EH (cell line): ENCODE results near the gene CCDC89.

Experiments
- DNase-seq: peaks from one replicate; pipeline ENCODE4 v3.0.0-alpha.2; 2015; ENCODE audit warnings: low read depth

CCDC89 gene

DNA sequence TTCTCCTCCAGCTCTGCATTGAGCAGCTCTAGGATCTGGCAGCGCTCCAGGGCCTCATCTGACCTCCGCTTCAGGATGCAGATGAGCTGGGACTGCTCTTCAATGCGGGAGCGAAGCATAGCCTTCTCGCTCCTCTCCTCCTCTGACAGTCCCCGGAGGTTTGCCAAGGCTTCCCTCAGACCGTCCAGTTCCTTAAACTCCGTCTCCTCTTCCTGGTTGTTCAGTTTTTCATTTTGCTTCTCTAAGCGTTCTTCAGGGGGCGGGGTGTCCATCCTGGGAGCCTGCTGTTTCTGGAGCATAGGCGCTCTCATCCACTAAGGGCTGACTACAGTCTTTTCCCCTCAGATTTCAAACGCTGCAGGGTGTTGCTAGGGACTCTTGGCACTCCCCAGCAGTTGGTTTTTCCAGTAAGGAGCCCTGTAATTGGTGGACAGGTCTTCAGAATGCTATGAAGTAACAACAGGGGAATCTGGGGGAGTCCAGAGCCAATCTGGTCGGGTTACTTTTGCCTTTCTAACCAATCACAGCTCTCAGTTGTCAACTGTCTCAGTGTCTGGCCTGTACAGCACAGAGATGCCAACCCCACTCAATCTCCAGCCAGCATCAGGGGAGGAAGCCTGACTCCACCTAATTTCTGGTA is at the start of gene CCDC89:
Gene CCDC89, minus strand, starts transcription at position 376 of the 640 bp plus-strand sequence. Its CDS starts 65 bp downstream, at position 311.
- DNase-seq, result peak; percentile 62

DNA sequence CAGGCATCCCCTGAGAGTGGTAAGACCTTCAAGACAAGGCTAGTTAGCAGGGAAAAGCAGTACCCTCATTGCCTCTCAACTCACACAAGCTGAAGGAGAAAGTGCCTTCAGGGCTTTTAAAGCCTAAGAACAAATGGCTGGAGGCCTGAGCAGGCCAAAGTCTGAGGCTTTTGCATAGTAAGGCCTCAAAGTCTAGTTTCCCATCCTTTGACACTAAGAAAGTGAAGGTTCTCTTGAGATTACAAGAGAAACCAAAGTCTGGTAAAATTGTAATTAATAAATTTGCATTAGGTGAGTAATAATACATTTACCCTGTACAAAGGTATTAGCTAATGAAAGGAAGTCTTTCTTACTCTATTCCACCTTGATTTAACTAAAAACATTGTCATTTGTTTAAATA is 47.0 kb upstream of the CCDC89 start:
- DNase-seq, result no peak

DNA sequence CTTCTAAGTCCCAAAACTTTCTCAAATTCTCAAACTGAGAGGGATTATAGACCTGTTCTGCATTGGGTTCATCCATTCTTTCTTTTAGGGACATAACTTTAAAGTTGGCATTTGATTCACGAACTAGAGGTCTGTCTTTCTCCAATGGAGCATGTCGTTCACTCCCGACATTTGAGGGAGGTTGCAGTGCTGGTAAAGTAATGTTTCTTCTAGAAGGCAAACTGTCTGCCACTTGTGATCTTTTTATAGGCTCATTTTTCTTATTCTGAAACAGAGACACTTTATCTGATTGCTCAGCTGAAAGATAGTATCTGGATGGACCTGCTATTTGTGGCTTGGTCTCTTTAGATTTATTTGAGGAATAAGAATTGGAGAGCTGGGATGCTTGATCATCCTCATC is 40.4 kb upstream of the CCDC89 start:
- no peak for DNase-seq

GRCh38 chr11:85725510-85726258 is 39.7 kb upstream of the CCDC89 start:
- peak; percentile 95 for DNase-seq

DNA sequence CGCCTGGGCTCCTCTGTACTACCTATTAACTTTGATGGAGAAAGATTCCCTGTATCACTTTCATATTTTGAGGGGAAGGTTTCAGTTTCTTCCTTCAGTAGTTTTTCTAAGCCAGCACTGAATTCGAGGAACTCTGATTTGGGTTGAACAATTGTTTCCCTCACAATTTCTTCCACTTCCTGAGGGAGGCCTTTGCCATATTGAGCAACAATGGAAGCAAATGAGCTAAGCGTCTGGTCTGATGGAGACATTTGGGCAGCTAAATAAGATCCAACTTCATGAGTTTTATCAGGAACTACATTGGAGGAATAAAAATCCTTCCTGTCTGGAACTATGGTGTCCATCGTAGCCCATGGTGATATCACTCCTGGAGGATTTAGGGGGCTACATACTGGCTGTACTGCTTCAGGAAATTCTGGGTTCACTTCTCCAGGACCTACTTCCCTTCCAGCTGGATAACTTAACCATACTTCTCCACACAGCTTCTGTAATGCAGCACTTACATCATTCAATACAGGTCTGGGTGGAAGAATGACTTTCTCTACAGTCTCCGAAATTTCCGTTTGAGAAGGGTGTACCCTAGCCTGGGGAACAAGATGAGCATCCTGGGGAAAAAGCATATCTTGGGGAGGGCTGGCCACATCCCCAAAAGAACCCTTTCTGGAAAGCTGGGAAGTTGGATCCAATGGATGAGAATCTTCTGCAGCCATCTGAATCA is 38.9 kb upstream of the CCDC89 start:
- DNase-seq, result no peak

DNA sequence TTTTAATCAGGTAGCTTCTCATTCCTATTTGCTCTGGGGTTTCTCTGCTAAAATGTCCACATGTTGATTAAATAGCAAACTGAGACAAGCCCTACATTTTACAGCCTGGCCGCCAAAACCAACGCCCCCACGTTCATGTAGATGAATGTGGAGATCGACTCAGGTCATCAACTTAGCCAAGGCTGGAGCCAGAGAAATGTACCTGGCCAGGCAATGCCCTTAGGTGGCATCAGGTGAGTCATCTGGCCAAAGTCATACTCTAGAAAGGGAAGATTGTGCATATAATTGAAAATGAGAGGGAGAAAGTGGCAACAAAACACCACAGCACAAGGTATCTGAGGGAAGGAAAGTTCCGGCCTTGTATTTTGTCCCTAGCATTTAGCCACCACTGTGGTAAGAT is 37.1 kb upstream of the CCDC89 start:
- no peak for DNase-seq

DNA sequence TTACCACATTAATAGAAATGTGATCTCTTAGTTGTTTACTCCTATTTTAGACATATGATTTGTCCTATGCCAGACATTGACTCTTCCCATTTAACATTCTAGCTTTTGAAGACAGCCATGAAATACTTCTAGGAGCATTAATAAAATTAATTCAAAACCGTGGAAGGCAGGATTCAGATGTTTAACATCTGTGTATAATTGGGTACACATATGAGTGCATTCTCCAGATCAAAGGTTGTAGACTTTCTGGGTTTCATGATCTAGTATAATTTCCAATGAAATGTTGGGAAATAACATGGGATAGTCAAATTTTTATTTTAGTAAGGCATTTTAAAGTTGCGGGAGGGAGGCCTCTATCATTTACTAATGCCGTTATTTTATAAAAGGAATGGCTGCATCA is 35.2 kb upstream of the CCDC89 start:
- DNase-seq, result no peak

DNA sequence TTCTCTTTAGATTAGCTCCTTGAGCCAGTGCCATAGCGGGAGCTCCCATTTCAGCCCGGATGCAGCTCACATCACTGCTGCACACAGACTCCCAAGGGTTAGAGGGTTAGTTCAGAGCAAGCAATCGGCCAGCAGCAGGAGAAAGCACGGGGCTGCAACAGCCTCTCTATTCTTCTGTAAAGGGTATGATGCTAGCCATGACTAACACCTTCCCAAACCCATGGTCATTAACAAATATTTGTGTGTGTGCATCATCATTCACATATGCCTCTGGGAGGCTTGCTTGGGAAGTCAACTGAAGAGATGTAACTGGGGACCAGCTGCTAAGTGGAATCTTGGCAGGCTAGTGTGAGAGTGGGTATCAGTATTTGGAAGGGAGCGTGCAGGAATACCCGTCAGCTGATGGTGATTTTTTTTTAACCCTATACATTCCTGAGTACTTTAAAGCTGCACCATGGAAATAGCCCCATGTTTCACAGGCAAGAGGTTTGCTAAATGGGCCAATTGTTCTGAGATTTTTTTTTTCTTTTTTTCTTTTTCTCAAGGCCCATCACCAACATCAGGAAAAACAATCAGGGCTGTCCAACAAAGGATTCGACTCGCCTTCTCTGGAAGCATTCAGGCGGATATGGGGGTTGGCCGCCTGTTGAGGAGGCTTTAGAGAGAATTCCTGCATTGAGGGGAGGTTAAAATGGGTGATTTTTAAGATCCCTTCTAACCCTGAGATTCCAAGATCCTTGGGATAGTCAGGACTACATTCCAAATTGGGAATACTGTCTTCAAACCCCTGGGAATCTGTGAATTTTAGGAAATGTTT is 33.2 kb upstream of the CCDC89 start:
- DNase-seq, result peak; percentile 100

DNA sequence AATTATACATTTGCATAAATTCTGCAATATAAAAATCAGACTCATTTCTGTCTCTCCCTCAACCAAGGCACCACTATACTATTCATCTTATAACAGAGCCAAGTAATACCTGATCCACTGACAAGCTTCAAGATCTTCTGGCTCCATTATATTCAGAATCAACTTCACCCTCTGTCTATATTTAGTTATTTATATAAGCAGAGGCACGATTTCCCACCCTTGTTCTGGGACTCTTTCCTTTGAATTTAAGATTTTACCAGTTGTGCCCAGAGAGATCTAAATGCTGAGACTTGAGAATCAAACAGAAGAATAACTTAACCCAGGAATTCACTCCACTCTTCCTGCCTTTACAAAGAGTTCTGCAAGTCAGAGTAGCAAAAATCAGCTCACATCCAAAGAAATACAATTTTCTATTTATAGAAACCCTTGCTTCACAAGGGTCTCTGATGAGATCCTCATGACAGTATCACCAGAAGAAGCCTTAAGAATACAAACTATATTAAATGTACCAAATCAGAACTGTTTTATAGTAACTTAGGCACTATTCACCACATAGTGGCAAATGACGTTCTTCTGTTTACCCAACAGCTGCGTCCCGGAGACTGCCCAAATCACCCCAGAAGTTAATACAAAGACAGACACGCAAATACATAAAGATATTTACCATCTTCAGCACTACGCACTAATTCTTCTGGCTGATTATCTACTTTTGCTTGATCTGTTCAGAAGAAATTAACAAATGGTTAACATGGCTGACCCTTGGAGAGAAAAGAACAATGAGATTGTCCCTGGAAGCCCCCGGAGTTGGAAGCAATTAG is 32.3 kb upstream of the CCDC89 start:
- no peak for DNase-seq

- DNase-seq, result no peak
Observed at GRCh38 chr11:85717429-85717828, 31.4 kb upstream of the CCDC89 start.

DNA sequence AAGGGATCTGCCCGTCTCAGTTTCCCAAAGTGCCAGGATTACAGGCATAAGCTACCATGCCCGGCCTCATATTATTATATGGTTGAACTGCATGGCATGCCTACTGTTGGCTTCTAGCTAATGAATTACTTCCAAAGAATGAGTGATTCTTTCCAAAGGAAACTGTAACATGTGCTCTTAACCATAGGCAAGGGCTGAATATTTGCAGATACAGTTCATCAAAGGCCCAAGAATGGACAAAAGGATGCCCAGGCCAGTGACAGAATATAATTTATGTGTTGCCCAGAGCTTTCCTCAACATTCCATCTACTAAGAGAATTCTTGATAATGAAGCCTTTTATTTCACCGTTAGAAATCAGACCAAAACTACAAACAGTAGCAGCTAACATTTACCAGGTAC is 27.0 kb upstream of the CCDC89 start:
- DNase-seq, result peak; percentile 49

DNA sequence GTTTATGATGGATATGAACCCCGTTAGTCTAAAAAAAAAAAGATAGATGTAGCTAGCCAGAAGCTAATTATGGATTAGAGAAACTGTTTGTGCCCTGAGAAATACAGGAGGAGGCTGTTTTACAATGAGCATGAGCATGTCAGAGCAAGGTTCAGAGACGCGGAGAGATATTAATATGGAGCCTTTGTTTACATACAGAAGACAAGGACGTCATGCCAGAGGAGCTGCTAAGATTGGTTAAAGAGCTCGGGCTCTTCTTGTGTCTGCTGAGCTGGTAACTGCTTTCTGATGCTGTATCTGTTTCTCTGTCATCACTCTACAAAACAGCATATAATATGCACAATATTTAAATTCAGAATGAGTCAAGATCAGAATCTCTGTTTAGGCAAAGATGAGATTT is 24.9 kb upstream of the CCDC89 start:
- DNase-seq, result no peak

GRCh38 chr11:85709941-85710702 is 24.1 kb upstream of the CCDC89 start:
- no peak for DNase-seq

DNA sequence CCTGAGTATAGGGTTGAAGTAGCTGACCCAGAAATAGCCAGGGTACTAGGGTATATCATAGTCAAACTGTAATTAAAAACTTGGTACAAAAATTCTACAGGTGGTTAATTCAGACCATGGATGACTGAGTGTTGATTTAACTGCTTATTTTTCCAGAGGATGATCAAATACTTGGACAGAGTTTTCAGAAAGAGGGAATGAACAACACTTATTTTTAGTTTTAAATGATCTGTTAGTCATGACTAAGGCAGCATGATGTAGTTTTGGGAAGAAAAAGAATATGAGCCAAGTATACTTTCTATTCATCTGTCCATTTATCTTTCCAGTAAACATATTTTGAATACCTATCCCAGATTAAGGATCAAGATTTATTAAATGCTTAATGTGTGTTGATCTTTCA is 19.8 kb upstream of the CCDC89 start:
- DNase-seq, result peak; percentile 70

DNA sequence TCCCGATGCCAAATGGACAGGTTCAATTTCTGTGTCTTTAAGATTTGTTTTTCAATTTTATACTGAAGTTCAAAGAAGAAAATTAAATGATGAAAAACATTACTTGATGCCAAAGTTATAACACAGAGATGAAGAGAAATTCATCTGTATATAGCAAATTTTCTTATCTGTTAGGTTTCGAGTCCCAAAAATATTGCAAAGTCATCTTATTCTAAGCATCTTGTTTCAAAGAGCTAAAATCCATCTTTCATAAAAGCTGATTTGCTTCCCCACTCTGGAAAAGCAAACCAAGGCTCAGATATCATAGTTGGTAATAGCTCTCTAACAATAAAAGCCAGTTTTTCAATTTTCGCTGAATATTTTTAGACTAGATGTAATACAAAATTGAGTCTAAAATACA is 19.0 kb upstream of the CCDC89 start:
- no peak for DNase-seq

DNA sequence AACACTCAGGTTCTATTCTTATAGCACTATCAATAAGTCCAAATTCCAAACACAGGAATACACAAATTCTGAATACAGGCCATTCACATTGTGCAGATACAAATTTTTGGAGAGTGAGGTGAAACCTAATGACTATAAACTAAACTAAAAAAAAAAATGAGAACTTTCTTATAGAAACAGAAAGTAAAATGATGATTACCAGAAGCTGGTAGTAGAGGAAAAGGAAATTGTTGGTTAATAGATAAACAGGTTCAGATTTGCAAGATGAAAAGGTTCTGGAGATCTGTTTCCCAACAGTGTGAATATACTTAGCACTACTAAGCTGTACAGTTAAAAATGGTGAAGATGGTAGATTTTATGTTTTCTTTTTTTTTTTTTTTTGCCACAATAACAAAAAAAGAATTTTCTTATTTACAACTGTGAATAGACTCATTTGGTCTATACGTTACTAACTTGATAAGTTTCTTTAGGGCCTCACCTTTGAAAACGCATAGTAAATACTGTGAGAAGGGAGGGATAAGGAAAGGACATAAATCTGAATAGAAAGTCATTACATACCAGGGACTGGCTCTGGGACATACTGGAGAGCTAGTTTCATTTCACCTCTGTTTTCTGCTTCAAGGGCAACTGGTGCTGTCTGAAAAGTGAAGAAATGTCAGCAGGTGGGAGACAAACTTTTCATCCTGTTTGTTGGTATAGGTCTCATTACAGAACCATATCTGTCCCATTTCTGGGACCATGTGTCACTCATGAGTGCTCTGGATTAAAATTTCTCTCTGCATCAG is 14.2 kb upstream of the CCDC89 start:
- DNase-seq, result no peak

DNA sequence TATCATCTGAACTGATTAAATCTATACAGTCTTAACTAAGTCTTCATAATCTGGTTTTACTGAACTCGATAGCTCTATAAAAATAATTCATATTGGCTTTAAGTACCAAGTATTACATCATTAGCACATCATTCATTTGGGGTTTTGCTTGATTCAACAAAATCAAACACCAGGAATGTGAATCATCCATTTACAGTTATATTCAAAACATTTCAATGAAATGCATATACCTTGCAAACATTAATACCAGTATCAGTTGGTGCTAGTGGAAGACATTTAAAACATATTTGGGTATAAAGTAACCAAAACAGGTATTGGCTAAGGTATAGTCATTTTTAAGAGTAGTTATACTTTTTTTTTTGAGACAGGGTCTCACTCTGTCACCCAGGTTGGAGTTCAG is 12.2 kb upstream of the CCDC89 start:
- no peak for DNase-seq

GRCh38 chr11:85697747-85698146 is 11.8 kb upstream of the CCDC89 start:
- DNase-seq, result no peak

- DNase-seq, result no peak
Observed at GRCh38 chr11:85695546-85695945, 9.6 kb upstream of the CCDC89 start.
